Trophoblast cell (in vitro differentiated cells and primary cell): ENCODE measurements around the gene GAL3ST2.
"Not testable (repeated sequence)": the region's sequence is repeated elsewhere in the genome, so short reads cannot be mapped to it uniquely, and the experiment has no call there.

Source experiments
- DNase-seq, 2 donors: peaks; one replicate each; pipeline ENCODE4 v3.0.0-alpha.2; 2016
- H2AFZ ChIP-seq: 2 replicates; pipeline ENCODE4 v1.6.1; 2013; ENCODE audit warnings: low read length, moderate library complexity, mild to moderate bottlenecking; ENCODE audit not compliant: insufficient read depth, poor library complexity
- H2AK5ac ChIP-seq: 2 replicates; pipeline ENCODE4 v1.6.1; 2013; ENCODE audit warnings: mild to moderate bottlenecking, low read length
- H2BK120ac ChIP-seq: 2 replicates; pipeline ENCODE4 v1.6.1; 2013; ENCODE audit warnings: low read length, mild to moderate bottlenecking, moderate library complexity; ENCODE audit not compliant: insufficient read depth, poor library complexity
- H2BK12ac ChIP-seq: 2 replicates; pipeline ENCODE4 v1.6.1; 2013; ENCODE audit warnings: mild to moderate bottlenecking, low read length, moderate library complexity
- H2BK5ac ChIP-seq: 2 replicates; pipeline ENCODE4 v1.6.1; 2013; ENCODE audit warnings: low read length, low read depth, moderate library complexity, mild to moderate bottlenecking; ENCODE audit not compliant: poor library complexity
- H3K14ac ChIP-seq: 2 replicates; pipeline ENCODE4 v1.6.1; 2013; ENCODE audit warnings: mild to moderate bottlenecking, low read length
- H3K18ac ChIP-seq: 2 replicates; pipeline ENCODE4 v1.6.1; 2013; ENCODE audit warnings: mild to moderate bottlenecking, low read length
- H3K23ac ChIP-seq: 2 replicates; pipeline ENCODE4 v1.6.1; 2013; ENCODE audit warnings: low read length
- H3K27ac ChIP-seq: 2 replicates; pipeline ENCODE4 v1.5.1; 2013; ENCODE audit warnings: low read depth, mild to moderate bottlenecking, inconsistent platforms, low read length, moderate library complexity
- H3K27me3 ChIP-seq: 2 replicates; pipeline ENCODE4 v1.6.1; 2013; ENCODE audit warnings: inconsistent platforms, mild to moderate bottlenecking, low read length, moderate library complexity; ENCODE audit not compliant: insufficient read depth
- H3K36me3 ChIP-seq, 2 experiments: 1 replicate in 1 of 2; 2 replicates in 1 of 2; pipeline ENCODE4 v1.6.1; 2013; ENCODE audit warnings: low read length in 2 of 2, mild to moderate bottlenecking in 2 of 2, moderate library complexity in 1 of 2; ENCODE audit not compliant: insufficient read depth in 2 of 2, control insufficient read depth in 1 of 2
- H3K4ac ChIP-seq: 2 replicates; pipeline ENCODE4 v1.6.1; 2013; ENCODE audit warnings: low read depth, mild to moderate bottlenecking, low read length, moderate library complexity
- H3K4me1 ChIP-seq, 2 experiments: 1 replicate in 1 of 2; 2 replicates in 1 of 2; pipeline ENCODE4 v1.6.1; 2013; ENCODE audit warnings: low read length in 2 of 2, mild to moderate bottlenecking in 2 of 2, moderate library complexity in 1 of 2; ENCODE audit not compliant: insufficient read depth in 2 of 2, control insufficient read depth in 1 of 2
- H3K4me2 ChIP-seq: 2 replicates; pipeline ENCODE4 v1.6.1; 2013; ENCODE audit warnings: inconsistent platforms, mild to moderate bottlenecking, low read length, moderate library complexity
- H3K4me3 ChIP-seq: 2 replicates; pipeline ENCODE4 v1.5.1; 2013; ENCODE audit warnings: mild to moderate bottlenecking, low read depth, low read length, inconsistent platforms
- H3K79me1 ChIP-seq: one replicate; pipeline ENCODE4 v1.6.1; 2013; ENCODE audit warnings: low read length
- H3K79me2 ChIP-seq: 2 replicates; pipeline ENCODE4 v1.6.1; 2013; ENCODE audit warnings: low read length, mild to moderate bottlenecking; ENCODE audit not compliant: control insufficient read depth, insufficient read depth, poor library complexity
- H3K9ac ChIP-seq: 2 replicates; pipeline ENCODE4 v1.6.1; 2013; ENCODE audit warnings: mild to moderate bottlenecking, low read length
- H3K9me3 ChIP-seq: 2 replicates; pipeline ENCODE4 v1.6.1; 2013; ENCODE audit warnings: low read depth, mild to moderate bottlenecking, control low read depth, inconsistent platforms, low read length; ENCODE audit not compliant: insufficient read depth
- H4K12ac ChIP-seq: 2 replicates; pipeline ENCODE4 v1.6.1; 2013; ENCODE audit warnings: low read depth, mild to moderate bottlenecking, low read length, moderate library complexity
- H4K8ac ChIP-seq: 2 replicates; pipeline ENCODE4 v1.6.1; 2013; ENCODE audit warnings: low read depth, mild to moderate bottlenecking, low read length, moderate library complexity
- H4K91ac ChIP-seq: one replicate; pipeline ENCODE4 v1.6.1; 2013; ENCODE audit warnings: low read depth, mild to moderate bottlenecking, low read length, moderate library complexity
- WGBS: extraction: QIAGEN DNeasy Blood & Tissue Kit; methylation state at CpG from one replicate; pipeline ENCODE4 v1.1.7; 2013; ENCODE audit warnings: missing lambda C conversion rate; ENCODE audit not compliant: insufficient read length, insufficient coverage; ENCODE audit errors: extremely low coverage; 5-methylcytosine and 5-hydroxymethylcytosine counted together

Gene GAL3ST2

DNA sequence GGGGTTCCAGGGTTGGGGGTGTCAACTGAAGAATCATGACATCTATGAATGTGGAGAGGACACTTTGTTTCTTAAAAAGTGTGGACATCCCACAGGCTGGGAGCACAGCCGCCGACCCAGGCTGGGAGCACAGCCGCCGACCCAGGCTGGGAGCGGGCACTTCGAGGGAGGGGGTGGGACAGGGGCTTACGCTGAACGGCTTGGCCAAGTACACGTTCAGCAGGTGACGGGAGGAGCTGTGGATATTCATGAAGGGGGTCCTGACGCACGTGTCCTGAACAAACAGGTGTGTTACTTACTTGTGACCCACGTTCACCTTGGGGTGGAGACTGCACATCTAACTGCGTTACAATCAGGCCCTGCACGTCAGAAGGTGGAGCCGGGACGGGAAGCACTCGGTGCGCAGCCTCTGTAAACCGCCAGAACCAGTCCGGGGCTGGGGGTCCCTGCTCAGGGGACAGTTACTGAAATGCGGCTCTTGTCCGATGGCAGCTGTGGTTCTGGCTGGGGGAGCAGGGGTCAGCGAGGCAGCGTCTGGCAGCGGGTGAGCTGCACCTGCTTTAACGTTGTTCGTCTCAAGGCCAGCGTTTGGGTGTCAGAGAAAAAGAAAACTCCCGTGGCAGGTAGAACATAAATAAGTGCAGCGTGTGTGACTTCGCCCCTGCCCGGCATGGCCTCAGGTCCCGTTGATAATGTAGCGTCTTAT, 23.7 kb downstream of the GAL3ST2 start:
- not testable (repeated sequence) for H3K23ac ChIP-seq, H2BK120ac ChIP-seq, H4K8ac ChIP-seq, H4K12ac ChIP-seq, DNase-seq, H3K18ac ChIP-seq, H2AFZ ChIP-seq, H3K4me1 ChIP-seq, H2AK5ac ChIP-seq, H3K36me3 ChIP-seq, H3K79me2 ChIP-seq, H4K91ac ChIP-seq, H2BK5ac ChIP-seq, H3K4me3 ChIP-seq, H3K9ac ChIP-seq, H3K9me3 ChIP-seq, H3K27ac ChIP-seq, H3K79me1 ChIP-seq, H3K27me3 ChIP-seq, H3K14ac ChIP-seq, H2BK12ac ChIP-seq, H3K4ac ChIP-seq, H3K4me2 ChIP-seq
- no CpG with 5 or more reads among the region's 35 CpGs for WGBS

DNA sequence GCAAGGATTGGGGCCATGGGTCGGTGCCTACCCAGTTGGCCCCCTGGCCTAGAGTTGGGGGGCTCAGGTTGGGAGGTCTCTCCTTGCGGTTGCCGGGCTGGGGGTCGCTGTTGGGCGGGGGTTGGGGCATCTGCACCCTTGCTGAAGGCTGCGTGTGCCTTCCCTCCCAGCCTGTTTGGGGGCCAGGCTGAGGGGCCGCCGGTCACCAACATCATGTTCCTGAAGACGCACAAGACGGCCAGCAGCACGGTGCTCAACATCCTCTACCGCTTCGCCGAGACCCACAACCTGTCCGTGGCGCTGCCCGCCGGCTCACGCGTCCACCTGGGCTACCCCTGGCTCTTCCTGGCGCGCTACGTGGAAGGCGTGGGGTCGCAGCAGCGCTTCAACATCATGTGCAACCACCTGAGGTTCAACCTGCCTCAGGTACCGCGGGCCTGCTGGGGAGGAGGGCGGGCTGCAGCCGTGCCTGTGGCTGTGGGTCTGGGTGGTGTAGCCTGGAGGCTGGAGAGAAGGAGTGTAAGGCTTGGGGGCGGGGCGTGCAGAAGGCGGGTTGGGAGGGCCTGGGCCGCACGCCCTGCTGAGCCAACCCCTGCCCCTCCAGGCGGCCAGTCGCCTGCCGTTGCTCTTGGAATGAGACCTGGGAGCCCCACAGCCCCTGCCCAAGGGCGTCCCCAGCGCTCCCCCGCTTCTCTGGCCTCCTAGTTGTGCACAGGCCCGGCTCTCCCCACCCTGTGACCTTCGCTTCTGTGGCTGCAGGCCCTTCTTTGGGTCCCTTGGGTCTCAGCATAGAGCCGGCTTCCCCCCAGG, 25.2 kb downstream of the GAL3ST2 start:
- no peak overlapping the region for H3K18ac ChIP-seq
- H4K8ac ChIP-seq: no peak overlapping the region
- peaks cover 5% of the 10 kb centered on the region for H3K79me1 ChIP-seq
- H3K9me3 ChIP-seq: peaks cover 4% of the 10 kb centered on the region
- H3K4me1 ChIP-seq: peaks cover 4 to 6% of the 10 kb centered on the region in 2 experiments
- H3K36me3 ChIP-seq: no peaks in the 10 kb centered on the region
- H3K9ac ChIP-seq: no peak overlapping the region
- H2BK5ac ChIP-seq: no peak overlapping the region
- no peaks in the 10 kb centered on the region for H3K79me2 ChIP-seq
- H2BK12ac ChIP-seq: no peak overlapping the region
- no peak overlapping the region for H2AFZ ChIP-seq
- H2BK120ac ChIP-seq: no peak overlapping the region
- no peak overlapping the region for H4K12ac ChIP-seq
- no peak overlapping the region for H3K23ac ChIP-seq
- no peak overlapping the region for H3K4me2 ChIP-seq
- H4K91ac ChIP-seq: no peak overlapping the region
- no peaks in the 10 kb centered on the region for H3K27me3 ChIP-seq
- H3K4me3 ChIP-seq: no peak overlapping the region
- no CpG with 5 or more reads among the region's 44 CpGs for WGBS
- no peak overlapping the region for H3K4ac ChIP-seq
- H3K27ac ChIP-seq: no peak overlapping the region
- no peak for DNase-seq
- no peak overlapping the region for H2AK5ac ChIP-seq
- H3K14ac ChIP-seq: no peak overlapping the region

DNA sequence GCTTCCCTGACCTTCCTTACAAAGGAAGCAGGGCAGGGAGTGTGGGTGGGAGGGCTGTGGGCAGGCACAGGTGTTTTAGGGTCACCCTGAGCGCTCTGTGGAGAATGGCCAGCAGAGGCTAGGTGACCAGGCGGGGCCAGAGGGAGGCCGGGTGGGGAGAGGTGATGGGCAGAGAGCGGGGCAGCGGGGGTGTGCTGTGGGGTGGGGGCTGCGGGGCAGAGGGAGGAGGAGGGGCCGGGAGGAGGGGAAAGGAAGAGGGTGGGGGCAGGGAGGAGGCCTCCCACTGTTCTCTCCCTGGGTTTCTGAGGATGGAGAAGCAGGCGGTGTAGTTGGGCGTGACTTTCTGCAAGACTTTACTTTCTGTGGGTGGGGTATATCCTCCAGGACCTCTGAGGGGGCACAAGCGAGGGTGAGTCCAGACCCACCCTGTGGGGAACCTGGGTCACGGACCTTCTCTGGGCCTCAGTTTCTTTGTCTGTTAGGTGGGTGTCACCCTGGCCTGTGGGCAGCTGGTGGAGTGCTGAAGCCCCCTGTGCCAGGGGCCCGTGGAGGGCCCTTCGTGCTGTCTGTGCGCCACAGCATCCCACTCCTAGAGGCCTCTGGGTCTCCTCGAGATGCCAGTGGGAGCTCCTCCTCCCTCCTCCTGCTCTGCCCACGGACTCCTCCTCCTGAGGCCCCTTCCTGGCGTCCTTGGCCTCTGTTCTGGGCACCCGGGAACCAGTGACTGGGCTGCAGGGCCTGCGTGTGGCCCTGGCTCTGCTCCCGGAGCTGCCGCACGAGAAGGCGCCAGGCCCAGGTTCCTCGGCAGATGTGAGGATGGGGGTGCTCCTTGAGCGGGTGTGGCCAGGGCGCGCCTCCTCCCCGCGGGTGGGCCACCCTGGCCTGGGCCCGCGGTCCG, 26.0 kb downstream of the GAL3ST2 start:
- Histone ChIP-seq H3K4me3 (no peak overlapping the region), H3K9ac (no peak overlapping the region), H4K12ac (no peak overlapping the region), H3K23ac (no peak overlapping the region), H3K27ac (no peak overlapping the region), H2BK120ac (no peak overlapping the region), H3K4ac (no peak overlapping the region), H4K8ac (no peak overlapping the region), H2BK12ac (no peak overlapping the region), H3K79me2 (no peaks in the 10 kb centered on the region), H3K18ac (no peak overlapping the region), H3K36me3 (no peaks in the 10 kb centered on the region), H2AK5ac (no peak overlapping the region), H4K91ac (no peak overlapping the region), H3K4me1 (peaks cover 4 to 6% of the 10 kb centered on the region in 2 experiments), H3K27me3 (no peaks in the 10 kb centered on the region), H3K79me1 (peaks cover 5% of the 10 kb centered on the region), H2AFZ (no peak overlapping the region), H3K9me3 (peaks cover 4% of the 10 kb centered on the region), H3K14ac (no peak overlapping the region), H3K4me2 (no peak overlapping the region), H2BK5ac (no peak overlapping the region)
- DNase-seq: no peak
- no CpG with 5 or more reads among the region's 32 CpGs for WGBS
